ENCODE results near the gene PLAC8.
"Not testable (repeated sequence)": the region's sequence is repeated elsewhere in the genome, so short reads cannot be mapped to it uniquely, and the experiment has no call there.

The PLAC8 gene

DNA sequence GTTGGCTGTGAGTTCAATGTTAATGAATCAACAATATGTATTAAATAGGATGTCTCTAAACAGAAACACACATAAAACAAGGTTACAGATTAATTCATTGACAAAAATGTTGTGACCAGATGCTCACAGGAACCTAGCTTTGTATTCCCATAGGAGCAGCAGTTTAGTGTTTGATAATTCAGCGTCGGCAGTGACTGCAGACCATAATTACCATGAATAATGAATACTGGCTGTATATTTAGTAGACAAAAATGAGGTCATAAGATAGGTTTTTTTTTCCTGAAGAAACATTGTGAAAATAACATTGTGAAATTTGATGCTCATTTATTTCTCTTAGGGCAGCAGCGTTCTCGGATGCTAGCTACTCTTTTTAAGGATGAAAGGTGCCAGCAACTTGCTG, 51.8 kb downstream of the PLAC8 start:
- no peak for DNase-seq

DNA sequence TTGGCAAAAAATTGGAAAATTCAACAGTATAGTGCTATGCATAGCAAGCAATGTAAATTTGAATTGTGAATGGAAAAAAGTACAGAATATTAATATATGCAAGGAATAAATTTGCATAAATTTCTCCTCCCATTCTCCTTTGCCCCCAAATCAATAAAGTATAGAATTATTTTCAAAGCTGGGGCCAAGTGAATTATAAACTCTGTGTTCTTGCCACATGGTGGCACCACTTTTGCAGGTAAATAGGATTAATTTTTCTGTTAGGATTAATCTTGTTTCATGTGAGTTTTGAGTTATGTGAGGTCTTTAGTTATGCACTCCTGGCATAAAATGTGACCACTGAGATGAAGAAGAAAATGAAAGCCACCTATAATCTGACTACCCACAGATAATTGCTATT, 59.6 kb downstream of the PLAC8 start:
- no peak for DNase-seq

DNA sequence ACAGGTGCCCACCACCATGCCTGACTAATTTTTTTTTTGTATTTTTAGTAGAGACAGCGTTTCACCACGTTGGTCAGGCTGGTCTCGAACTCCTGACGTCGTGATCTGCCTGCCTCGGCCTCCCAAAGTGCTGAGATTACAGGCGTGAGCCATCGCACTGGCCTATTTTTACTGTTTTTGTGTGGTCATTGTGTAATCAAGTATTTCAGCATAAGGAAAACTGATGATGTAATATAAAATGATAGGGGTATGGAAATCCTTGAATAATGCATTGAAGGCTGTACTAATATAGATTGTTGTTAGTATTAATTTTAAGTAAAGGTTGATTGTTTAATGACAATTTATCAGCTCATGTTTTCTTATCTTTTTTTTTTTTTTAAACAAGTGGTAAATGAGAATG, 65.7 kb downstream of the PLAC8 start:
- not testable (repeated sequence) for DNase-seq

DNA sequence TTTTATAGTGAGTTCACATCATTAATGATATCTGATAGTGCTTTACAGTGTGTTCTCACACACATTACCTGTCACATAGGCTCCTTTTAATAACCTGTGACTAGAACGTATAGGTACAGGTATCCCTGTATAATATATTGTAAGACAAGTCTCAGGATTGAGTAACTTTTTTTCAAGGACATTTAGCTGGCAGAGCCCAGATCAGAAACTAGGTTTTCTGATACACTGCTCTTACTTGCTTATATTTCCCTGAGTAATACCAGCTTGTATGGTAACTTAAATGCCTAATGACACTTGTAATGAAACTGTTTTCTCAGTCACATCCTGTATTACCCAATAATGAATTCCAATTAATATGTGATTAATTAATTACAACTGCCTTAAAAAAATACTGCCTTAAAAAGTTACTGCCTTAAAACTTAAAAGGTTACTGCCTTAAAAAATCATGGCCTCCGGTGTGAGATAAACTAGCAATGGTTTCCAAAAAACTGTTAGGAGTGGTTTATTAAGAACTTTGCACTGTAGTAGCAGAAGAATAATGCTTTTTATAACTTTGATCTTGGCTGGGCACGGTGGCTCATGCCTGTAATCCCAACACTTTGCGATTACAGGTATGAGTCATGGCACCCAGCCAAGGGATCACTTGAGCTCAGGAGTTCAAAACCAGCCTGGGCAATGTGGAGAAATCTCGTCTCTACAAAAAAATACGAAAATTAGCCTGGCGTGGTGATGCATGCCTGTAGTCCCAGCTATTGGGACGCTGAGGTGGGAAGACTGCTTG, 67.6 kb downstream of the PLAC8 start:
- no peak for DNase-seq

DNA sequence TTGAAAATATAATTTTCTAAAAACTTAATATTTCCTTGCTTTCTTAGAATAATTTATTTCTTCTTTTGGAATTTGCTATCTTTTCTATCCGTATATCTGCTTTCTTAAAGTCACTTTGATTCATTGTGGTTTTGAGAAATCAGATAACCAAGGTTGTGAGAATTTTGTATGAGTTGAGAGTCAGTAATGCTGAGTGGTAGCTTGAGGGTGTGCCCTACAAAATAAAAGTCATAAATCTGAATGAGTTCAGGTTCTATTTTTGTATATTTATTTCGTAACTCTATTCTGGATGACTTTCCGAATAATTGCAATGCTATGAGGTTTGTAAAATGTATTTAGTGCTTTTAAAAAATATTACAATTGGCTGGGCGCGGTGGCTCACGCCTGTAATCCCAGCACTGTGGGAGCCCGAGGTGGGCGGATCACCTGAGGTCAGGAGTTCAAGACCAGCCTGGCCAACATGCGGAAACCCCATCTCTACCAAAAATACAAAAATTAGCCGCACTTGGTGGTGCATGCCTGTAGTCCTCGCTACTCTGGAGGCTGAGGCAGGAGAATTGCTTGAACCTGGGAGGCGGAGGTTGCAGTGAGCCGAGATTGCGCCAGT, 70.6 kb downstream of the PLAC8 start:
- DNase-seq = no peak

DNA sequence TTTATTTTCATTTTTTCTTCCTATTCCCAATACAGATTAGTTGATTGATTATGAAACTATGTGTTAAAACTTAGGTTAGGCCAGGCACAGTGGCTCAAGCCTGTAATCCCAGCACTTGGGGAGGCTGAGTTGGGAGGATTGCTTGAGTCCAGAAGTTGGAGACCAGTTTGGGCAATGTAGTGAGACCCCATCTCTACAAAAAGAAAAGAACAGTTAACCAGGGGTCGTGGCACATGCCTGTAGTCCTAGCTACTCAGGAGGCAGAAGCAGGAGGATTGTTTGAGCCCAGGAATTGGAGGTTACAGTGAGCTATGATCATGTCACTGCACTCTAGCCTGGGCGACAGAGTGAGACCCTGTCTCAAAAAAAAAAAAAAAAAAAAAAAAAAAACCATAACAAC, 71.4 kb downstream of the PLAC8 start:
- not testable (repeated sequence) for DNase-seq

DNA sequence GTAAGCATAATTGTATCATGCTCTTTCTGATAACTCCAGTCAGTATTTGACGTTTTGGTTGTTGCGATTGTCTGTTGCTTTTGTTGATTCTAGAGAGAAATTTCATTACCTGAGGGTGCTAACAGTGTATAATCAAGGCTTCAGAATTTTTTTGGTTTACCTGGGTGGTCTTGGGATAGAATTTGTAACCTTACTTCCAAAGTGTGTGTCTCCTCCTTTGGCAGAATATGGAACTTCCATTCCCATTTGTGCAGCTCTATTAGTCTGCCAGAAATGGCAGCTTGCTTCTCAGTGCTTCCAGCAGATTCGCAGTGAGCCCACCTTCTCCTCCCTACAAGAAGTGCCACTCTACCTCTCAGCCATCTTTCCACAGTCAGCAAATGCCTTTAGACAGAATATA, 74.3 kb downstream of the PLAC8 start:
- no peak for DNase-seq
